ENCODE data around the gene FGF22.
"Not testable (repeated sequence)": the region's sequence is repeated elsewhere in the genome, so short reads cannot be mapped to it uniquely, and the experiment has no call there.

Gene FGF22

GRCh38 chr19:601790-602189, 37.9 kb upstream of the FGF22 start:
- no peak for TF ChIP-seq CTCF (IDR thresholded peaks at IDR 0.05)
- H3K27ac ChIP-seq: no peak overlapping the region
- H3K4me3 ChIP-seq: no peak overlapping the region
- no peak for DNase-seq (ENCODE audit: low spot score)

- no peak overlapping the region for H3K4me3 ChIP-seq
- TF ChIP-seq CTCF (IDR thresholded peaks at IDR 0.05): no peak
- DNase-seq (ENCODE audit: low spot score): no peak
- no peak overlapping the region for H3K27ac ChIP-seq
These were observed 37.0 kb upstream of the FGF22 start for GRCh38 chr19:602391-603301.

GRCh38 chr19:603302-603639, 36.4 kb upstream of the FGF22 start:
- H3K27ac ChIP-seq; H3K4me3 ChIP-seq; DNase-seq (ENCODE audit: low spot score): not testable (repeated sequence)

- H3K4me3 ChIP-seq; DNase-seq (ENCODE audit: low spot score); H3K27ac ChIP-seq: not testable (repeated sequence)
These were observed 35.9 kb upstream of the FGF22 start for GRCh38 chr19:603779-604178.

GRCh38 chr19:604355-604754, 35.3 kb upstream of the FGF22 start:
- DNase-seq (ENCODE audit: low spot score): no peak
- Histone ChIP-seq H3K4me3 (no peak overlapping the region), H3K27ac (no peak overlapping the region)
- TF ChIP-seq CTCF (IDR thresholded peaks at IDR 0.05): no peak

- H3K27ac ChIP-seq; H3K4me3 ChIP-seq; DNase-seq (ENCODE audit: low spot score): not testable (repeated sequence)
These were observed 34.4 kb upstream of the FGF22 start for GRCh38 chr19:605061-605971.

GRCh38 chr19:607301-608154, 32.2 kb upstream of the FGF22 start:
- DNase-seq (ENCODE audit: low spot score): no peak

More at GRCh38 chr19:607301-608154, 32.2 kb upstream of the FGF22 start:
- no peak for TF ChIP-seq CTCF (IDR thresholded peaks at IDR 0.05)
- H3K27ac ChIP-seq: no peak overlapping the region
- no peak overlapping the region for H3K4me3 ChIP-seq

All from coronary artery (tissue), 2 donors.